Measurements from ENCODE around the gene PRR13. TPM values are rescaled to one million over a fixed set of nuclear protein-coding genes. Genes with fewer than 3 reads are reported as not detected.
"Not testable (repeated sequence)": the region's sequence is repeated elsewhere in the genome, so short reads cannot be mapped to it uniquely, and the experiment has no call there.

Gene PRR13
- total and polyA plus RNA-seq, 2 donors (not counting 3 experiments of a cell fraction or from before 2014, with no cell fraction given), result 68.9 to 139 TPM

DNA sequence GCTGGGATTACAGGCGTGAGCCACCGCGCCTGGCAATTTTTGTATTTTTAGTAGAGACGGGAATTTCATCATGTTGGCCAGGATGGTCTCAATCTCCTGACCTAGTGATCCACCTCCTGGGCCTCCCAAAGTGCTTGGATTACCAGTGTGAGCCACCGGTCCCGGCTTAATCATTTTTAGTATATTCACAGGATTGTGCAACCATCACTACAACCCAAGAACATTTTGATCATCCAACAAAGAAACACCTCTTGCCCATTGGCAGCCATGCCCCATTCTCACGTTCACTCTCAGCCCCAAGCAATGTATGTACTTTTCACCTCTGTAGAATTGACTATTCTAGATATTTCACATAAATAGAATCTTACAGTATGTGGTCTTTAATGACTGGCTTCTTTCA, 41.6 kb upstream of the PRR13 start:
- no peaks in the 10 kb centered on the region for H4K20me1 ChIP-seq (replicated peaks; ENCODE audit: control insufficient read depth, extremely low read depth, insufficient read depth, low read length)
- no peak overlapping the region for H2AFZ ChIP-seq (ENCODE audit: low read depth, low read length)
- no TSS peak for BruUV-seq (replicated peaks)
- DNase-seq (ENCODE audit: low read depth, low spot score), result no peak
- no peak overlapping the region for H3K9ac ChIP-seq (replicated peaks; ENCODE audit: extremely low read depth, insufficient read depth, low read length)
- no peak for FAIRE-seq
- no peaks in the 10 kb centered on the region for H3K9me1 ChIP-seq (replicated peaks; ENCODE audit: control insufficient read depth, extremely low read depth, insufficient read depth, low read length)
- H3K4me2 ChIP-seq (ENCODE audit: insufficient read depth, low read length), result no peak overlapping the region
- H3K9me3 ChIP-seq (replicated peaks; ENCODE audit: control insufficient read depth, insufficient read depth, low read length), result no peaks in the 10 kb centered on the region
- dilution Hi-C loops (cut with MboI; ENCODE audit: extremely low pct_ligation_motif_present, low sequenced_read_pairs) (no loop called here), intact Hi-C loops (cut with micrococcal nuclease) (no loop called here)
- H3K79me2 ChIP-seq (ENCODE audit: control insufficient read depth, insufficient read depth, low read length), result peaks cover 17% of the 10 kb centered on the region
- no peak overlapping the region for H3K4me3 ChIP-seq (replicated peaks in 1 of 3; ENCODE audit: insufficient read depth in 1 of 3, low read depth in 1 of 3, low read length in 3 of 3)
- H3K36me3 ChIP-seq (ENCODE audit: control insufficient read depth in 2 of 2, extremely low read depth in 1 of 2, insufficient read depth in 2 of 2, low read length in 2 of 2), result no peaks in the 10 kb centered on the region
- no peaks in the 10 kb centered on the region for H3K27me3 ChIP-seq (ENCODE audit: control insufficient read depth in 2 of 2, insufficient read depth in 2 of 2, low read length in 2 of 2)
- no peaks in the 10 kb centered on the region for H3K4me1 ChIP-seq (ENCODE audit: control insufficient read depth, extremely low read depth, insufficient read depth, low read length)
- no peak overlapping the region for H3K27ac ChIP-seq (ENCODE audit: insufficient read depth, low read depth, low read length)
- ChIA-PET CTCF (no interaction called here), POLR2A (no interaction called here)
- TF ChIP-seq MYC (IDR thresholded peaks at IDR 0.05; ENCODE audit: low read depth, low read length) (no peak), GATA2 (IDR thresholded peaks at IDR 0.05; ENCODE audit: insufficient read depth, insufficient read length, low read depth, low read length) (no peak), POLR2A (IDR thresholded peaks at IDR 0.05; ENCODE audit: low read depth, low read length) (no peak), POLR2AphosphoS5 (IDR thresholded peaks at IDR 0.05; ENCODE audit: insufficient read depth, low read depth, low read length) (no peak), FOS (IDR thresholded peaks at IDR 0.05; ENCODE audit: borderline replicate concordance, insufficient read depth, low read length) (no peak), EZH2 (IDR thresholded peaks at IDR 0.05; ENCODE audit: borderline replicate concordance, low read depth, low read length, severe bottlenecking) (no peak), JUN (IDR thresholded peaks at IDR 0.05; ENCODE audit: borderline replicate concordance, insufficient read depth, insufficient read length, low read depth) (no peak)
- TF ChIP-seq, protein P1, sequence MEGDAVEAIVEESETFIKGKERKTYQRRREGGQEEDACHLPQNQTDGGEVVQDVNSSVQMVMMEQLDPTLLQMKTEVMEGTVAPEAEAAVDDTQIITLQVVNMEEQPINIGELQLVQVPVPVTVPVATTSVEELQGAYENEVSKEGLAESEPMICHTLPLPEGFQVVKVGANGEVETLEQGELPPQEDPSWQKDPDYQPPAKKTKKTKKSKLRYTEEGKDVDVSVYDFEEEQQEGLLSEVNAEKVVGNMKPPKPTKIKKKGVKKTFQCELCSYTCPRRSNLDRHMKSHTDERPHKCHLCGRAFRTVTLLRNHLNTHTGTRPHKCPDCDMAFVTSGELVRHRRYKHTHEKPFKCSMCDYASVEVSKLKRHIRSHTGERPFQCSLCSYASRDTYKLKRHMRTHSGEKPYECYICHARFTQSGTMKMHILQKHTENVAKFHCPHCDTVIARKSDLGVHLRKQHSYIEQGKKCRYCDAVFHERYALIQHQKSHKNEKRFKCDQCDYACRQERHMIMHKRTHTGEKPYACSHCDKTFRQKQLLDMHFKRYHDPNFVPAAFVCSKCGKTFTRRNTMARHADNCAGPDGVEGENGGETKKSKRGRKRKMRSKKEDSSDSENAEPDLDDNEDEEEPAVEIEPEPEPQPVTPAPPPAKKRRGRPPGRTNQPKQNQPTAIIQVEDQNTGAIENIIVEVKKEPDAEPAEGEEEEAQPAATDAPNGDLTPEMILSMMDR (IDR thresholded peaks at IDR 0.05; ENCODE audit: extremely low read depth in 1 of 2, insufficient read depth in 1 of 2, low read depth in 1 of 2, low read length in 2 of 2), result no peak

DNA sequence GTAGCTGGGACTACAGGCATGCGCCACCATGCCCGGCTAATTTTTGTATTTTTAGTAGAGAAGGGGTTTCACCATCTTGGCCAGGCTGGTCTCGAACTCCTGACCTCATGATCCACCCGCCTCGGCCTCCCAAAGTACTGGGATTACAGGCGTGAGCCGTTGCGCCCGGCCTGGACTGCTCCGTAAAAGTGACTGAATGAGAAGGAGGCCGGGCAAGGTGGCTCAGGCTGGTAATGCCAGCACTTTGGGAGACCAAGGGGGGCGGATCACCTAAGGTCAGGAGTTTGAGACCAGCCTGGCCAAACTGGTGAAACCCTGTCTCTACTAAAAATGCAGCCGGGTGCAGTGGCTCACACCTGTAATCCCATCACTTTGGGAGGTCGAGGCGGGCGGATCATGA, 39.2 kb upstream of the PRR13 start:
- dilution Hi-C loops (cut with MboI; ENCODE audit: extremely low pct_ligation_motif_present, low sequenced_read_pairs); intact Hi-C loops (cut with micrococcal nuclease); H3K9me3 ChIP-seq (replicated peaks; ENCODE audit: control insufficient read depth, insufficient read depth, low read length); H3K4me3 ChIP-seq (replicated peaks in 1 of 3; ENCODE audit: insufficient read depth in 1 of 3, low read depth in 1 of 3, low read length in 3 of 3); H4K20me1 ChIP-seq (replicated peaks; ENCODE audit: control insufficient read depth, extremely low read depth, insufficient read depth, low read length); BruUV-seq (replicated peaks); DNase-seq (ENCODE audit: low read depth, low spot score); H3K27ac ChIP-seq (ENCODE audit: insufficient read depth, low read depth, low read length); H3K4me2 ChIP-seq (ENCODE audit: insufficient read depth, low read length); H3K79me2 ChIP-seq (ENCODE audit: control insufficient read depth, insufficient read depth, low read length); H3K36me3 ChIP-seq (ENCODE audit: control insufficient read depth in 2 of 2, extremely low read depth in 1 of 2, insufficient read depth in 2 of 2, low read length in 2 of 2); POLR2A ChIA-PET; H3K9me1 ChIP-seq (replicated peaks; ENCODE audit: control insufficient read depth, extremely low read depth, insufficient read depth, low read length); H3K4me1 ChIP-seq (ENCODE audit: control insufficient read depth, extremely low read depth, insufficient read depth, low read length); H3K9ac ChIP-seq (replicated peaks; ENCODE audit: extremely low read depth, insufficient read depth, low read length); FAIRE-seq; H3K27me3 ChIP-seq (ENCODE audit: control insufficient read depth in 2 of 2, insufficient read depth in 2 of 2, low read length in 2 of 2); H2AFZ ChIP-seq (ENCODE audit: low read depth, low read length): not testable (repeated sequence)
- CTCF ChIA-PET, result interaction anchor here (1.2 kb wide), 1 partner anchor 8 kb away, joined by 3 read pairs; no protein-coding TSS in a partner anchor
